NCI-H1930 (cell line): Measurements from ENCODE around the gene ANKRD50.

Experiments used
- DNase-seq, 2 experiments: peaks; one replicate each; lab custom pipeline; 2025; lab: John Stamatoyannopoulos, UW

The ANKRD50 gene

GRCh38 chr4:124708517-124709300 is 3.8 kb downstream of the ANKRD50 start:
- DNase-seq: no peak

- DNase-seq: no peak
These were observed 7.1 kb downstream of the ANKRD50 start for GRCh38 chr4:124705393-124705792.

- no peak for DNase-seq
These were observed 9.4 kb downstream of the ANKRD50 start for GRCh38 chr4:124703154-124703553.

GRCh38 chr4:124697441-124697840 is 15.1 kb downstream of the ANKRD50 start:
- no peak for DNase-seq

- no peak for DNase-seq
These were observed 16.4 kb downstream of the ANKRD50 start for GRCh38 chr4:124696182-124696581.

- DNase-seq: no peak
These were observed 17.5 kb downstream of the ANKRD50 start for GRCh38 chr4:124694946-124695598.

GRCh38 chr4:124694306-124694705 is 18.2 kb downstream of the ANKRD50 start:
- DNase-seq: no peak

- no peak for DNase-seq
These were observed 20.7 kb downstream of the ANKRD50 start for GRCh38 chr4:124691801-124692200.

GRCh38 chr4:124686279-124686678 is 26.3 kb downstream of the ANKRD50 start:
- no peak for DNase-seq

- DNase-seq: no peak
These were observed 26.7 kb downstream of the ANKRD50 start for GRCh38 chr4:124685851-124686250.

- no peak for DNase-seq
These were observed 28.2 kb downstream of the ANKRD50 start for GRCh38 chr4:124684301-124684700.

- DNase-seq: no peak
These were observed 30.1 kb downstream of the ANKRD50 start for GRCh38 chr4:124682384-124682783.

GRCh38 chr4:124666496-124666895 is 46.0 kb downstream of the ANKRD50 start:
- DNase-seq: no peak

GRCh38 chr4:124658795-124659194 is 53.7 kb downstream of the ANKRD50 start:
- no peak for DNase-seq

- DNase-seq: no peak
These were observed 61.9 kb downstream of the ANKRD50 start for GRCh38 chr4:124650614-124651013.

- DNase-seq: no peak
These were observed 64.9 kb downstream of the ANKRD50 start for GRCh38 chr4:124647599-124647998.

- DNase-seq: no peak
These were observed 67.9 kb downstream of the ANKRD50 start for GRCh38 chr4:124644621-124645020.

GRCh38 chr4:124642846-124643245 is 69.7 kb downstream of the ANKRD50 start:
- no peak for DNase-seq

GRCh38 chr4:124641715-124642381 is 70.7 kb downstream of the ANKRD50 start:
- DNase-seq: no peak

GRCh38 chr4:124640022-124640730 is 72.4 kb downstream of the ANKRD50 start:
- no peak for DNase-seq

GRCh38 chr4:124637321-124637720 is 75.2 kb downstream of the ANKRD50 start:
- DNase-seq: no peak

- DNase-seq: no peak
These were observed 75.7 kb downstream of the ANKRD50 start for GRCh38 chr4:124636788-124637187.
